ENCODE results near the gene ZNF618.

ZNF618 gene

GRCh38 chr9:113997610-113998009 lies 121.5 kb downstream of the ZNF618 start:
- DNase-seq (ENCODE audit: low spot score): no peak
- TF ChIP-seq CTCF (IDR thresholded peaks at IDR 0.05; ENCODE audit: extremely low read depth, missing control alignments): no peak

GRCh38 chr9:113998114-113998513 lies 122.0 kb downstream of the ZNF618 start:
- TF ChIP-seq CTCF (IDR thresholded peaks at IDR 0.05; ENCODE audit: extremely low read depth, missing control alignments): no peak
- no peak for DNase-seq (ENCODE audit: low spot score)

- DNase-seq (ENCODE audit: low spot score): no peak
- no peak for TF ChIP-seq CTCF (IDR thresholded peaks at IDR 0.05; ENCODE audit: extremely low read depth, missing control alignments)
Observed at GRCh38 chr9:113998525-113999255, 122.6 kb downstream of the ZNF618 start.

- no peak for TF ChIP-seq CTCF (IDR thresholded peaks at IDR 0.05; ENCODE audit: extremely low read depth, missing control alignments)
- no peak for DNase-seq (ENCODE audit: low spot score)
Observed at GRCh38 chr9:113999256-114000062, 123.3 kb downstream of the ZNF618 start.

- no peak for DNase-seq (ENCODE audit: low spot score)
- TF ChIP-seq CTCF (IDR thresholded peaks at IDR 0.05; ENCODE audit: extremely low read depth, missing control alignments): no peak
Observed at GRCh38 chr9:114000063-114000454, 124.0 kb downstream of the ZNF618 start.

GRCh38 chr9:114000671-114001409 lies 124.7 kb downstream of the ZNF618 start:
- TF ChIP-seq CTCF (IDR thresholded peaks at IDR 0.05; ENCODE audit: extremely low read depth, missing control alignments): no peak
- DNase-seq (ENCODE audit: low spot score): no peak

GRCh38 chr9:114001410-114001685 lies 125.2 kb downstream of the ZNF618 start:
- no peak for TF ChIP-seq CTCF (IDR thresholded peaks at IDR 0.05; ENCODE audit: extremely low read depth, missing control alignments)
- DNase-seq (ENCODE audit: low spot score): no peak

All from GM20000 (cell line).